Measurements from ENCODE around the gene PBX4.
A peak's percentile ranks its signal among the peaks of the same experiment; 100 is the strongest.

The PBX4 gene

DNA sequence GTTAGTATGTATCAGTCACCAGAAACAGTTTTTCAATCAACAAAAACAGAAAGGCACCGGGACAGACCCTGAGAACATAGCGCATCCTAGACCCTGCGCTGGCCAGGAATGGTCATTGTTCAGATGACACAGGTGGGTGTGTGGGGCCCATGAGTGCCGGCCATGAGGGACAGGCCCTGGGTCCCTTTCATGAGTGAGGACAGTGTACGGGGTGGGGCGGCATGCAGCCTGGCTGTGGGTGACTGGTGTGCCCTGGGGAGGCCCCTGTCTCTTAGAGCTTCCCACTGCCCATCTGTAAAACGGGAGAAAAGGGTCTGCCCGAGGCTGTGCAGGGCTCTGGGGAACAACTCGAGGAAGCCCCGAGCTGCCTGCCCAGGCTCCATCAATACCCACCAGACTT lies 25.8 kb downstream of the PBX4 start:
- DNase-seq (ENCODE audit: extremely low read depth in 1 of 2, low read depth in 1 of 2): no peak

DNA sequence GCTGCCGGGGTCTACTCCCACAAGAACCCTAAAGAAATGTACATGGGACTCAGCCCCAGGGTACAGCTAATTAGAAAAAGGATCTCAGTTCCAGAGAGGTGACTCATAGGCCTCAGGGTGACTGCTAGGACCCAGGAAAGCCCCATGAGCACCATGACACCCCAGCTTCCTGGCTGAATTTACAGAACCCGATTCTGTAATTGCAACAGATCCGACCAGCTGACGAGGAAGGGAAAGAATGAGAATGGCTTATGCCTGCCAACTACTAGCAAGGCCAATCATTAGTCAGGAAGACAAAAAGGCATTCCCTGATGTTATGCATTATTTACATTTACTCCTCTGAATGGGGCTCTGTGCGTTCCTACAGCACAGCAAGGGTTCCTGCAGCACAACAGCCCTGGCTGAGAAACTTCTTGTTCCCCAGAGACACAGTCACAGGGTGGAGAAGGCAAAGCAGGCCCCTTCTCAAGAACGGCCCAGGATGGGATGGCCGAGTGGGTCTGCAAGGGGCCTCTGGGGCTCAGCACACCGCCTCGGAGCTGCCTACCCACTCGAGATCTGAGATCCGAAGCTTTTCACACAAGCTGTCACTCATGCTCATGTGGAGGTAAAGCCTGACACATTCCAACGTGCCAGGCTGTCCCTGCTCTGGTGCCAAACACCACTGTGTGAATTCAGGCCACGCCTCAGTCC lies 27.2 kb downstream of the PBX4 start:
- peak; percentile 32 to 41 for DNase-seq (ENCODE audit: extremely low read depth in 1 of 2, low read depth in 1 of 2)

DNA sequence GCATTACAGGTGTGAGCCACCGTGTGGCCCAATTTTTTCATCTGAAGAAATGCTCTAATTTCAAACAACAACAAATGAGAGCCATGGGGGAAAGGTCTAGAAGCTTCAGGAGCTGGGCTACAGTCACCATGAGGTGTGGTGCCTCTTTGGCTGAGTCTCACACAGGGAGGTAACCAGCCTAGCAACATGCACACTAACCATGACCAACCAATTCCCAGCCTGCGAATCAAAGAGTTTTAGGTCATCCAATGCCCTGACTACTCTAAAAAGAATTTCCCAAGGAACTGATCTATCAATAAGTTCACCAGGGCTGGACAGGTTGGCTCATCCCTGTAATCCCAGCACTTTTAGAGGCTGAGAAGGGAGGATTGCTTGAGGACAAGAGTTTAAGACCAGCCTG lies 29.9 kb downstream of the PBX4 start:
- DNase-seq (ENCODE audit: extremely low read depth in 1 of 2, low read depth in 1 of 2): no peak

DNA sequence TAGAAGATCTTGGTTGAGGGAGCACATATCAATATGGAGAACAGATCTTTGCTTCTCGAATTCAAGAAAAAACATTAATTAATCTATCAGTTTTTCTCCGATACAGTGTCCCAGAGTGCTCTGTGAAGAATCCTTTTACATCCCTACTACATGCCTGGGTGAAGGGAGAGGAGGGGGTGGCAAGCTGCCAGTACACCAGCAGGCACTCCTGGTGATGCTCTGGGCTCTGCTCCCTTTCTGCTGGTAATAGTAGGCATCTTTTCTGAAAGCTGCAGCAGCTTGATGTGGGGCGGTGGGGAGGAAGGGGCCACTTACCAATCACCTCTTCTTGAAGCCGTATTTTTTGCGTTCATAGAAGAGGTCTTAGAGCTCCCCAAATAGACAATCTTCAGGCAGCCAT lies 30.7 kb downstream of the PBX4 start:
- DNase-seq (ENCODE audit: extremely low read depth in 1 of 2, low read depth in 1 of 2): no peak

DNA sequence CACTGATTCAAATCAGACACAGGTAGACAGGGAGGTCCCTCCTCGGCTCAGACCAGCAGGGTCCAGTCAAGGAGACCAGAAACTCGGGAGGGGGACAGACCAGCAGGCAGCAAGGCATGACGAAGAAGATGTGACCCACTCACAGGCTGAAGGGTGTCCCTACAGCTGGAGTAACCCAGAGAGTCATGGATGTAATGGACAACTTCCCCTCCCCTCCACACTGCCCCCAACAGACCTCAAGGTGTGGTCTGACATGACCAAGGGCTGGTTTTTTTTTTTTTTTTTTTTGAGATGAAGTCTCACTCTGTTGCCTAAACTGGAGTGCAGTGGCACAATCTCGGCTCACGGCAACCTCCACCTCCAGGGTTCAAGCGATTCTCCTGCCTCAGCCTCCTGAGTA lies 34.1 kb downstream of the PBX4 start:
- DNase-seq (ENCODE audit: extremely low read depth in 1 of 2, low read depth in 1 of 2): no peak

DNA sequence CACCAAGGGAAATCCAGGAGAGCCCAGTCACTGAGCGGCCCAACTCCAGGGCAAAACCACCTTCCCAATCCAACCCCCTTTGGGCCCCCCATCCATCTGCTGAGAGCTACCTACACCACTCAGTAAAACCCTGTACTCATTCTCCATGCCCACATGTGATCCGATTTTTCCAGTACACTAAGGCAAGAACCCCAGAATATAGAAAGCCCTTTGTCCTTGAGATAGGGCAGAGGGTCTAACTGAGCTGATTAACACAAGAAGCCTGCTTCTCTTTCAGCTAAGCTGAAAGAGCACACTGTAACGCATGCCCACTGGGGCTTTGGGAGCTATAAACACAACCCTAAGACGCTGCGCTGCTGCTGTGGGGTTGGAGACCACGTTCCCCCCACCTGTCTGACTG lies 36.0 kb downstream of the PBX4 start:
- no peak for DNase-seq (ENCODE audit: extremely low read depth in 1 of 2, low read depth in 1 of 2)

DNA sequence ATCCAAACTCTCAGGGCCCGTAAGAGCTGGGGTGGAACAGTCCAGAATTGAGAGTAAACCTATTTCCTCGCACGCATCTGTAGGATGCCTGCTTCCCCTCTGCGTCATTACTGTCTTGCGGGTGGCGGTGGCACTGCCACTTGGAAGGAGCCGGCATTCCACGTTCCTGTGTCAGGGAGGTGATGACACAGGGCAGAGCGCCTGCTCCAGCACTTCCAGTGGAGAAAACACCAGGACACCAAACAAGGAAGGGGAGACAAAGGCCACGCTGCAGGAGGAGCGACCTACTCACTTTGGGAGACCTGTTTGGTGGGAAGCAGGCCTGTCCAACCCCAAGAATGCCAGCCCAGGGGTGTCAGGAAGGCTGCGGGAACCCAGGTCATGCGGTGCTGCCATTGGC lies 37.1 kb downstream of the PBX4 start:
- DNase-seq (ENCODE audit: extremely low read depth in 1 of 2, low read depth in 1 of 2): no peak

DNA sequence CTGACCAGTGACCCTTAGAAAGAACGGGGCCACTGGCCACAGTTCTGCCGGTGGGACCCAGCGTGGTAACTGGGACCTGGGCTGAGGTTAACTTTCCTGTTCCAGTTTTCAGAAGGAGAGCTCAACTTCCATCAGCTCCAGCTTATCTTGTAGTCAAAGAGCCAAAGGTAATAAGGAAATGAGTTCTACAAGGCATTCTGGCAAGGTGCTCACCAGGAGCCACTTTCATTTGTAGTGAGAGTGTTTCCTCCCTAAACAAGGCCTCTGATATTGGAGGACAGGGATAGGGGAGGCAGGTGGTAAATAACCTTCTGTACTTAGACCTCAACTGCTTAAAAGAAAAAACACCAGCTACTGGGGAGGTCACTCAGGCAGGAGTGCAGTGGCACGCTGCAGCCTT lies 38.1 kb downstream of the PBX4 start:
- DNase-seq (ENCODE audit: extremely low read depth in 1 of 2, low read depth in 1 of 2): no peak

DNA sequence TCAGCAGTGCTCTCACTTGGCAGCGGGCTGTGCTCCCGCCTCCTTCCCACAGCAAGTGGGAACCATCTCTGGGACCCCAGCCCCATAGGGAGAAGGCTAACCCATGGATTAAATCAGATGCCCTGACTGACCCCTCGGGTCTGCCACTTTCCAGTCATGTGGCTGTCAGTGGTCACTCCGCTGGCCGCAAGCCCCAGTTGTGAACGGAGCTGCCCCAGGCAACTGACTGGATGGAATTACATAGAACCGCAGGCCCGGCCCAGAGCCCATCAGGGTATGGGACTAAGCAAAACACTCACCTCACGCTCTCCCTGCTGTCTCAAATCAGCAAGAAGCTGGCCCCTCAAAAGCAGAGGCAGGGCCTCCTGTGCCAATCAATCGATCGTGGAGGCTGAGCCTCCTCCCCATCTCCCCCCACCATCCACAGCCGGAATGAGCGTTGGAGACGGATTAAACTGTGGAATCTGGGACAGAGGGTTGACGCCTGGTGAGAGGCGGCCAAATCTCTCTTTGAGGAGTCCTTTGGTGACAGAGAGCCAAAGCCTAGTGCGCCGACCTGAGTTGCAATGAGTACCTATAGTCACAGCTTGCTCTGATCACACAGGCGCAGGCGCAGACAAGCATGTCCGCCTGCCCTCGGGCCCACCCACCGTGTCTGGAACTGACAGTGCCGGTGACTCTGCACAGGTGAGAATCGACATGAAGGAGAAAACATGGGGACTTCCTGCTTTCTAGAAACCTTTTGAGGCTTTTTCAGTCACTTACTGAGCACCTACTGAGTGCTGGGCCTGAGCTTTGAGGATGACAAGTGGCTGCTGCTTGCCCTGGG lies 38.7 kb downstream of the PBX4 start:
- no peak for DNase-seq (ENCODE audit: extremely low read depth in 1 of 2, low read depth in 1 of 2)

DNA sequence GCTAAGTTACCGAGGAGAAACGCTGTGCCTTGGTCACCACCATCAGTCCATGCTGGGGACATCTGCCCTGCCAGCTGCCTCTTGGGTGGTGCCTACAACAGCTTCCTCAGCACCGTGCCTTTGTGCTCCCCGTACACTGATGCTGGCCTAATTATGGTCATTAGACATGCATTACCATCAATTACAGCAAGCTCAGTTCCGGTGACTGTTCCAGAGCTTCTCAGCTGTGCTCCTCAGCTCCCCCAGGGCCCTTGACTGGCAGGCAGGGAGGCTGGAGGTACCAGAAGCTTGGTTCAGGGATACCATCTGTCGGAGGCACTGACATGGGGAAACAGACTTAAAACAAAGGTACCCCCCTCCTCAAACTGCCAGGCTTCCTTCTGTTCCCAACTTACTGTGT lies 40.2 kb downstream of the PBX4 start:
- no peak for DNase-seq (ENCODE audit: extremely low read depth in 1 of 2, low read depth in 1 of 2)

DNA sequence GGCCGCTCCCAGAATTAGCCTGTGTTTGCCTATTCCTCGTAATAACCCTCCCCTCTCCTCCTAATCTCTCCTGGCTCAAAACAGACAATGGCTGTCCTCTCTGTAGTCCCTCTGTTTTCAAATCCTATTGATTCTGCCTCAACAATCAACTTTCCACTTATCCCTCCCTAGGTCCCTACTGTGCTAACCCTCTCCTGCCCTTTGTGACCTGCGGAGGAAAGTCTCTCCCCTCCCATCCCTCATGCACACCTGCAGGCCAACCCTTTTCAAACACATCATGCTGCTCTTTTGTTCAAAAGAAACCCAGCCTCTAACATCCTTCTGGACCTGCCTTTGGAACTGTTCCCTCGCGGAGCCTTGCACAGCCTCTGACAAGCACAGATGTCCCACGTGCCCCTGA lies 43.1 kb downstream of the PBX4 start:
- DNase-seq (ENCODE audit: extremely low read depth in 1 of 2, low read depth in 1 of 2): no peak

DNA sequence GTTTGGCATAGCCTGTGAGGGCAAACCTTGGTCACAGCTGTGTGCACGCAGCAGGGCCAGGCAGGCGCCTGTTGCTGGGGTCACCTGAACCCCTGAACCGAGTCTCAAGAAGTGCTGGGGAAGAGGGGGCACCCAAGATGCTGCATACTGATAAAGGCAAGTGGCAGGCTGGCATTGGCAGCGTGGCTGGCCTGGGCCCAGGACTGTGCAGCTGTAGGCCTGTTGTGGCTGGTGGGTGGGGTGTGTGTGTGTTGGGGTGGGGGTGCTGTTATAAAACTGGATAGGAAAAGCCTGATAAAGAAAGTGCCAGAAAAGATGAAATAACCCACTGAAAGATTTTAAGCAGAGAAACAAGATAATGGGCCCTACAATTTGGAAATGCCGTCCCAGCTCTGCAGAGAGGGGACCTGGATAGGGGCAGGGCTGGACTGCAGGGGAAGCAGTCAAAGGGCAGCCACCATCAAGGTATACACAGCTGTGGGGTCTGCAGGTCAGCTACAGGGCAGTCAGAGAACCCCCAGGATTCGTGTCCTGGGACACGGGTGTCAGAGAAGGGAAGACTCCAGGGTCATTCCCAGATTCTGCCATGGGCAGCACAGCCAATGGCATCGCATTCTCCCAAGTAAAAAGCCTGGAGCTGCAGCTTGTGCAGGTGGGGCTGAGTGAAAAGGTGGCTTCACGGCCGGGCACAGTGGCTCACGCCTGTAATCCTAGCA lies 47.3 kb downstream of the PBX4 start:
- no peak for DNase-seq (ENCODE audit: extremely low read depth in 1 of 2, low read depth in 1 of 2)

DNA sequence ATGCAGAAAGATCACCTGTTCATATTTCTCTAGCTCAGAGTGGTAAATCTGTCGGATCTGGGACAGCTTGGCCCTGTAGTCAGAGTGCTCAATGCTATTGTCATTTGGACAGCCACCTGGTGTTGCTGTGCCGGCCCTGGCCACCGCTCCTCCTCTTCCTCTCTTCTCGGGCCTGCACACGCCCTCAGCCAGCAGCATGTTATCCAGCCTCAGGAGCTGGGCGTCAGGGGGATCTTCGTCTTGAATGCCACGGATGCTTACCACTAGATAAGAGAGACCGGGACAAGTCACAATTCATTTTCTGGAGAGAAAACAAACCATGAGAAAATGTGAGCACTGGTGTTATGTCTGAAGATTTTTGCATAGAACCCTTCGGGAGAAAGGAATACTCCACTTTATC lies 47.9 kb downstream of the PBX4 start:
- DNase-seq (ENCODE audit: extremely low read depth in 1 of 2, low read depth in 1 of 2): no peak

DNA sequence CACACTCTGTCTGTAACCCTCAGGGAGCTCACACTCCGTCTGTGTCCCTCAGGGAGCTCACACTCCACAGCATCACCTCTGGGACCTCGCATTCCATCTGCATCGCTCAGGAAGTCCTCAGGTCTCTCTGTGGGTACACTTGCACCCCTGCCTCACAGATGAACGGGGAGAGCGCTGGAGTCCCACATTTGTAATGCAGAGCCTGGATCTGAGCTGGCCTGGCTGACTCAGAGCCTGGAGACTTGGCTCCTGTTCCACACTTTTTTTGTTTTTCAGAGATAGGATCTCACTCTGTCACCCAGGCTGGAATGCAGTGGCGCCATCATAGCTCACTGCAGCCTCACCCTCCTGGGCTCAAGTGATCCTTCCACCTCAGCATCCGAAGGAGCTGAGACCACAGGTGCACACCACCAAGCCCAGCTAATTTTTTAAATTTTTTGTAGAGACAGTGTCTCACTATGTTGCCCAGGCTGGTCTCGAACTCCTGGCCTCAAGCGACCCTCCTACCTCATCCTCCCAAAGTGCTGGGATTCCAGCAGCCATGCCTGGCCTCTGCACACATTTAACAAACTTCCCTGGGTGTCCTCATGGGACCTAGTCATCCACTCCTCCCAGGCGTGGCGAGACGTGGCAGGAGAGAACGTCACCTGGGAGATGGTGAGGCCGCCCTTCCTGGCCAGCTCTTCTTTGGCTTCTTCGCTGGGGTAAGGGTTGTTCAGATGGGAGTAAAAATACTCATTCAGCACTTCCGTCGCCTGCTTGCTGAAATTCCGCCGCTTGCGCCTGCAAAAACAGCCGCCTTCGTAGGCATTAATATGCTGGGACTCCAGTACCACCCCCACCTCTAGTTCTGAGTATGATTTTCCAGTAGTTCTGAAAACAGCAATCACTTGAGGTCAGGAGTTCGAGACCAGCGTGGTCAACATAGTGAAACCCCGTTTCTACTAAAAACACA lies 49.4 kb downstream of the PBX4 start:
- no peak for DNase-seq (ENCODE audit: extremely low read depth in 1 of 2, low read depth in 1 of 2)

DNA sequence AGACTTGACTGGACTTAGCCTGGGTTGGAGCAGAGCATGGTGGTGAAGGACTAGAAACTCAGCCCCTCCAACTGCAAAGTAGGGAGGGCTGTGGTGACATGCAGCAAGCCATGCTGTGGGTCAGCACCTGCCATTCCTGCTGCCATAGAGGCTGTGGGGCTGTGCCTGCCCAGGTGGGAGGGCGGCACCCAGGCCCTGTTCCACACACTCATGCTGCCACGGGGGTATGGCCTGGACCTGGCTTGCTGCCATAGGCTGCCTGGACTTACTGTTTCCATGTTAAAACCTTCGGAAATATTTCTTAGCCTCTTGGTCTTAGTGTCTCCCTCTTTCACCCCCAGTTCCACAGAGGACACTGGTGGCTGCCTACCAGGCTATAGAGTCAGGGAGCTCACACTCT lies 51.1 kb downstream of the PBX4 start:
- DNase-seq (ENCODE audit: extremely low read depth in 1 of 2, low read depth in 1 of 2): no peak

DNA sequence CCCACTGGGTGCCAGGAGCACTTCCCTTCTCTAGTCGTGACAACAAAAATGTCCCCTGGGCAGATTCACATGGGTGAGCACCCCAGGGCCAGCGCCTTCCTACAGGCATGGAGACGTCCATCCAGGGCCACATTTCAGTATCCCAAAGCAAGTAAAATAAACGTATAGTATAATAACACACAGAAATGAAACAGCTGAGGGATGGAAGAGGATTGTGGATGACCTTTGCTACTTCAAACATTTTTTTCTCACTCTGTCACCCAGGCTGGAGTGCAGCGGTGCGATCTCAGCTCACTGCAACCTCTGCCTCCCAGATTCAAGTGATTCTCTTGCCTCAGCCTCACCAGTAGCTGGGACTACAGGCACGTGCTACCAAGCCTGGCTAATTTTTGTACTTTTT lies 52.2 kb downstream of the PBX4 start:
- DNase-seq (ENCODE audit: extremely low read depth in 1 of 2, low read depth in 1 of 2): no peak

DNA sequence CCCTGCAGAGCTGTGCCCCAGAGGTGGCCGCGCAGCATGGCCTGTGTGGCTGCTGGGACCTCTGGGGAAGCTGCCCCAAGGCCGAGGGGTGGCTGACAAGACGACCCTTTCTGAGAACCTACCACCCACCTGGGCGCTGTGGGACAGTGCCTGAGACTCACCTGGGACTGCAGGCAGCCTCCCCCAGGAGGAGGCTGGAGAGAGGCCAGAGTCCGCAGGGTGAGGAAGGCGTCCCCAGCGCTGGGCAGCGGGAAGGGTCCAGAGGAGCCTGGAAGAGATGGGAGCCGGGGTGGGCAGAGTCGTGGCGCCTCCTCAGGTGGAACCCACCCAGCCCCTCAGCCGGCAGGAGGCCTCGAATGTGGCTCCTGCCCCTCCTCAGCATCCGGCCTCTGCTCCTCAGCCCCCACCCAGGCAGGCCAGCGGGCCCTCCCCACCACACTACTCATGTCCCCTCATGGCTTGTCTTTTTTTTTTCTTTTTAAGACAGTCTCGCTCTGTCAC lies 55.1 kb downstream of the PBX4 start:
- no peak for DNase-seq (ENCODE audit: extremely low read depth in 1 of 2, low read depth in 1 of 2)

DNA sequence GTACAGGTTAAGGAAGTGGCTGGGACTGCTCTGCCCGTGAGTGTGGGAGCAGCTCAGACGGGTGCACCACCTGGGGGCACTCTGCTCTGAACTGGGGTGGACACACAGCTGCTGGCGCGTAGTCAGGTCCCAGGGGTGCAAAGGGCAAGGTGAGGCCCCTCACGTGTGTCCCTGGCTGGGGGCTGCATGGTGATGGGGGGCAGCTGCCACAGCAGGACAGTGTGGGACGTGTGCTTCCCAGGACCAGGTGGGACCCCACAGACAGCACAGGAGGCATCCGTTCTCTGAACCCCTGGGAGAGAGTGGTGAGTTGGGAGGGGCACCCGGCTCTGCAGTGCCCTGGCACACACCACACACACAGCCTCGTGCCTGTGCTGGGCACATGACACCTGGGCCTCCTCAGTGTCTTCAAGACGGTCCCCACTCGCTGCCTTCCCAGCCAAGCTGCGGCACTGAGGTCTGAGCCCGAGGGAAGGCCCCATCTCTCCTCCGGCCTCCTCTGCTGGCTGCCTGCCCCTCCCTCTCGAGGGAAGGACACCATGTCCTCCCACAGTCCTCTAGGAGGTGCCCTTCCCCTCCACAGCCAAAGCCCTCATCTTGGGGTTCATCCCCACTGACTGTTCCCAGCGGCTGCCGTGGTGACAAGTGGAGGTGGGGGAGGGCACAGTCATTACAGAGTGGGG lies 55.7 kb downstream of the PBX4 start:
- no peak for DNase-seq (ENCODE audit: extremely low read depth in 1 of 2, low read depth in 1 of 2)

DNA sequence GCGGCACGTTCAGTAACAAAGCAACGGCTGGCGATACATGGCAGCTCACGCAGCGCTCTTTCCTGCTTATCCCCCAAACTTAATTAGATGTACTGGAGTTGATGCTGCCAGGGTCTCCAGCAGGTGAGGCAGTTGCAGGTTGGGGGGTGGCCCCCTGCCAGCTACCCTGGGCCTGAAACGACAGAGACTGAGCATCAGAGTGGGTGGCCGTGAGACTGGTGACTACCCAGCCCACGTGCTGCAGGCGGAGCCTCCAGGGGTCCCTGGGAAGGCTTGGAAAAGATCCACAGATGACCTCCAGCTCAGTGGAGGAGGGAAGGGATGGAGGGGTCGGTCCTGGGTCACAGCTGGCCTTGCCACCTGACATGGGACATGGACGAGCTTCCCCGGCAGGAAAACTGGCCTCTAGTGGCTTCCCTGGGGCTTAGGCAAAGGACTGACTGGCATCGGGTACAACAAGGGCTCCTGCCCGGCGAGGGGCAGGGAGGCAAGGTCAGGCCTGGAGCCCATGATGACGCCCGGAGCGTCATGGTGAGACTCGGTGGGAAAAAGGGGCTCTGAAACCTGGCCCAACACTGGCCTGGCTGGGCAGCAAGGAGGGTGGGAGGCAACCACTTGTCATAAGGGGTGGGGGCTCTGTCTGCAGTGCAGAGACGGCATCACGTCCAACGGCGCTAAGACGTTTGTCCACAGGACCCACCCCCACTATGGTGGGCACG lies 56.4 kb downstream of the PBX4 start:
- no peak for DNase-seq (ENCODE audit: extremely low read depth in 1 of 2, low read depth in 1 of 2)

Measured in activated CD8-positive, alpha-beta memory T cell treated with anti-CD3 and anti-CD28 coated beads for 1 hour (primary cell).